GOT3 (cell line): ENCODE measurements around the gene ZSCAN21.
"Not testable (repeated sequence)": the region's sequence is repeated elsewhere in the genome, so short reads cannot be mapped to it uniquely, and the experiment has no call there.

Experiments
- DNase-seq: peaks from one replicate; lab custom pipeline; 2025; ENCODE audit warnings: mixed read lengths; lab: John Stamatoyannopoulos, UW

Gene ZSCAN21

DNA sequence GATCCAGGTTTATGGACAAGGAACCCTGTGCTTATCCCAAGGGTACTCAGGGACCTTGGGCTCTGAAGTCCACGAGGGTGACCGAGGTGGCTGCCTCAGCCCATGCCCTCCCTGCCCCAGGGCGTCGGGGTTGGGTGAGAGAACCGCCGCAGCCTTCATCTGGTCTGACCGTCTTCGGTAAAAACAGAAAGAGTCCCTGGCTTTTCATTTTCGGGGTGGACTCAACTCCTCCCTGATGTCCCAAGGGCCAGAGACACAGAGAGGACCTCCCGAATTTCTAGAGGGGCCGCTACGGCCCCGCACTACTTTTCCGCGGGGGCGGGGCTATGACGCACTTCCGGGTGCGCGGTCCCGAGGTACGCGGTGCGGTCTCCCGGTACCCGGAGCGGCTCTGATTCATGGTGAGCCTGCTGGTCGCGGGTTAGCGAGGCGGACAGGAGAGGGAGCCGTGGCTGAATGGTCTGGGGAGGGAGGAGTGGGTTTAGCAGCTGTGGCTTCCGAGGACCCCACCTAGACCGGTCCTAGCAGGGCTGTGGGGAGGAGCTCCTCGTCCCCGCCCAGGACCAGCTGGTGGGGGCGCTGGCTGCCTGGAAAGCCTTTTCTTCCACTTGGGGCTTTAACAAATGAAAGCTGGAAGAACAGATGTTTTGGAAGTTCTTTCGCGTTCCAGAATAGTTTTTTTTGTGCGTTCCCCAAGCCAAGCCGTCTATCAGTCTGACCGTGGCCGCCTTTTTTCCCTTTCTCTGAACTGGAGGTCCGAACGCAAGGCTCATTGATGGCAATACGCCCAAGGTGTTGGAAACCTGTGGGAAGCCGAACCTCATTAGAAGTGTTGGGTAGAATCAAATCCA lies at the start of gene ZSCAN21:
ZSCAN21 (plus strand) TSS at position 334 of the 851 bp plus-strand sequence. CDS start 7,233 bp downstream, outside the sequence.
- DNase-seq, result peak; percentile 31

DNA sequence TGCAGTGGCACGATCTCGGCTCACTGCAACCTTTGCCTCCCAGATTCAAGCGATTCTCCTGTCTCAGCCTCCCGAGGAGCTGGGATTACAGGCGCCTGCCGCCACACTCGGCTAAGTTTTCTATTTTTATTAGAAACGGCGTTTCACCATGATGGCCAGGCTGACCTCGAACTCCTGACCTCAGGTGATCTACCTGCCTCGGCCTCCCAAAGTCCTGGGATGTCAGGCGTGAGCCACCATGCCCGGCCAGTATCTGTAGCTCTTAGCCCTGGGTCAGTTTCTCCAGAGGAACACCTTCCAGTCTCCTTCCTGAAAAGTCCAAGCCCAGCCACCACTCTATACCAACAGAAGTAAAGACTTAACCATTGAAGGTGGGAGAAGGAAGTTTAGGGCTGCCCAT lies 49.3 kb upstream of the ZSCAN21 start:
- DNase-seq, result no peak

DNA sequence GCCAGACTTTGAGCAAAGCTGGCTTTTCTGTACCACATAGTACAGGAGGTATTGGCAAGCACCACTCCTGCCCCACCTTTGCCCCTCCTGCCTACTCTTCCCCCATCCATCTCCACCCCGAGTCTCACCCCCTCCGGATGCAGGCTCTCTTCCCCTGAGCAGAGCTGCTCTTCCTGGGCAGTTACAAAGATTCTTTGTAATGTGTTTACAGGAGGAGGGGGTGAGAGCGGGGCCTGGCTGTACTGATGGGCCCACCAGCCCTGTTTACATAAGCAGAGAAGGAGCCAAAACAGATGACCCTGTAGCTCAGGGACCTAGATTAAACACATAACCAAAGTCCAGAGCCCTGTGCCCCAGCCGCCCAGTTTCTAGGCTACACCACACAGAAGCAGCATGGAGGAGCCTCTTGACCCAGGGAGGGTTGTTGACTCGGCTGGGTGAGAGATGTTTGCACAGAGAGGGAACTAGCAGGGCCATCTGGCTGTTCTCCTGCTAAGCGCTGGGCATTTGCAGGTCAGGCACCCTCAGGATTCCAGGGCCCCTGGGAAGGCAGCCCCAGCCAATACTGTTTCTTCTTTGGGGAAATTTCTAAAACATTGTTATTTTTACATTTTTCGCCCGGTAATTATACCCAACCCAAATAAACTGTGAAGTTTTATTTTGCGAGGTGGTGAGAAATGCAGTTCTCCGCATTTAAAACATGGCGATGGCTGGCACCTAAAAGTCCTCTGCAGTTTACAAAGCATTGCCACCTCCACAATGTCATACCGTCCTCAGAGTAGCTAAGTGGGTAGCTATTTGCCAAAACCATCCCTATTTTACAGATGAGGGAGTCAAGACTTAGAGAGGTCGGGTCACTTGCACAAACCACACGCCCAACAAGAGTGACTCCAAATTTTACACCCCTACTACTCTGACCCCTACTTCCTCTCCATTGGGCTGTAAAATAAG lies 45.6 kb upstream of the ZSCAN21 start:
- no peak for DNase-seq

DNA sequence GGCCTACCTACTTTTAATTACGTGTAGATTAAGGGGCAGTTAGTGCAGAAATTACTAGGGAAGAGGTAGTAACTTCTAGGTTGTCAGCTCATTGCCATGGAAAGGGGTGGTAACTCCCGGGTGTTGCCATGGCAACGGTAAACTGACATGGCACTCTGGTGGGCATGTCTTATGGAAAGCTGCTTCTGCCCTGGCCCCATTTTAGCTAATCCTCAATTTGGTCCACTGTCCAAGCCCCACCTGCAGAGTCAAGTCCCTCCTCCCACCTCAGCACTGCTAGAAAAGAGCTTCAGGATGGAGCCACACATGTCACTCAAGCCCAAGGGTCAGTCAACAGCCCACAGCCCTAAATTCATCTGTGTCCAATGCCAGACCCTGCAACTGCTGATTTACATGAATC lies 41.7 kb upstream of the ZSCAN21 start:
- DNase-seq, result no peak

DNA sequence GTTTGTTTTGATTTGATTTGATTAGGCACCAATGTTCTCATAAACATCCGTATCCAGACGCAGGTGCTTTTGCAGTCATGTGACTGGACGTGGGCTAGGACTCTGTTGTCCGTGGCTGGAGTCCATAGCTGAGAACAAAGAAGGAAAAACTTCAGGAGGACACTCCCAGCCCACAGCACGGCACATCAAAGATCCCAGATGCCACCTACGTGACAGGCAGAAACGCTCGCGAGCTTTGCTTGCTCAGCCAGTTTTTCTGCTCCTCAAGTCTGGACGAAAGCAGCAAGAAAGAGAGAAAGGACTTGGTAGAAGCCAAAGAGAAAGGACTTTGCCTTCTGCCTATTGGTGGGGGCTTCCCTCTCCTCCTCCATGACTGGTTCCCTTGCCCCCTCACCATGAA lies 41.0 kb upstream of the ZSCAN21 start:
- DNase-seq, result no peak

DNA sequence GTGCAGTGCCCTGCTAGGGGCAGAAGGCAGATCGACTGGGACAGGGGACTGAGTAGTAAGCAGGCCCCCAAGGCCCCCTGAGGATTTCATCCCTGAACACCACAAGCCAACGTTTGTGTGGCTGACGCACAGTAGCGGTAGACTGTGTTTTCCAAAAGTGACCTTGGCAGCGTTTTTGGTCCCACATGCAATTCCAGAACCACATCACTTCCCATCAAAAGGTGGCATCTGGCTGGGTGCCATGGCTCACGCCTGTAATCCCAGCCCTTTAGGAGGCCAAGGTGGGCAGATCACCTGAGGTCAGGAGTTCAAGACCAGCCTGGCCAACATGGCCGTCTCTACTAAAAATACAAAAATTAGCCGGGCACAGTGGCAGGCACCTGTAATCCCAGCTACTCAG lies 39.6 kb upstream of the ZSCAN21 start:
- not testable (repeated sequence) for DNase-seq

DNA sequence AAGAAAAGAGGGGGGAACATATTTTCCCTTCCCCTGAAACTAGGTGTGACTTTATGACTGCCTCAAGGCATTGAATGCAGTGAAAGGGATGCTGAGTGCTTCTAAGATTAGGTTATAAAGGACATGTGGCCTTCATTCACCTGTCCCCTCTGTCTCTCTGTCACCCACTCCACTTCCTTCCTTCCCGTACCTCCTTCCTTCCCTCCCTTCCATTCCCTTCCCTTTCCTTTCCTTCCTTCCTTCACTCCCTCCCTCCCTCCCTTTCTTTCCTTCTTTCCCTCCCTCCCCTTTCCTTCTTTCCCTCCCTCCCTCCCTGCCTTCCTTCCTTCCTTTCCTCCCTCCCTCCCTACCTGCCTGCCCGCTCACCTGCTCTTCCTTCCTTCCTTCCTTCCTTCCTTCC lies 38.7 kb upstream of the ZSCAN21 start:
- no peak for DNase-seq

DNA sequence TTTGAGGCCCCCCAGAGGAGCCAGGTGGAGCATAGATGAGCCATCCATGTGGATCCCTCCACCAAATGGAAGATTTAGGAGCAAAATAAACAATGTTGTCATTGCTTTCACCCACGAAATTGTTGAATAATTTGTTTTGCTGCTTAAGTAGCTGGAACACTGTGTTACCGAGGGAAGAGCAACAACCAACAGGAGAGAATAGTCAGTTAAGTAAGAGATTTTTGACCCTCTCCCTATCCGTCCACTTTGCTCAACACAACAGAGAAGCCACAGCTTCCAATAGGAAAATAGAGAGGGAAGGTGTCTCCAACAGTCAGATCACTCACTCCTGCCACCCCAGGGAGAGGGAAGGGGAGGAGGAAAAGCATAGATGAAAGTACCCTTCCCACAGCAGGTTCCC lies 38.1 kb upstream of the ZSCAN21 start:
- DNase-seq, result no peak

DNA sequence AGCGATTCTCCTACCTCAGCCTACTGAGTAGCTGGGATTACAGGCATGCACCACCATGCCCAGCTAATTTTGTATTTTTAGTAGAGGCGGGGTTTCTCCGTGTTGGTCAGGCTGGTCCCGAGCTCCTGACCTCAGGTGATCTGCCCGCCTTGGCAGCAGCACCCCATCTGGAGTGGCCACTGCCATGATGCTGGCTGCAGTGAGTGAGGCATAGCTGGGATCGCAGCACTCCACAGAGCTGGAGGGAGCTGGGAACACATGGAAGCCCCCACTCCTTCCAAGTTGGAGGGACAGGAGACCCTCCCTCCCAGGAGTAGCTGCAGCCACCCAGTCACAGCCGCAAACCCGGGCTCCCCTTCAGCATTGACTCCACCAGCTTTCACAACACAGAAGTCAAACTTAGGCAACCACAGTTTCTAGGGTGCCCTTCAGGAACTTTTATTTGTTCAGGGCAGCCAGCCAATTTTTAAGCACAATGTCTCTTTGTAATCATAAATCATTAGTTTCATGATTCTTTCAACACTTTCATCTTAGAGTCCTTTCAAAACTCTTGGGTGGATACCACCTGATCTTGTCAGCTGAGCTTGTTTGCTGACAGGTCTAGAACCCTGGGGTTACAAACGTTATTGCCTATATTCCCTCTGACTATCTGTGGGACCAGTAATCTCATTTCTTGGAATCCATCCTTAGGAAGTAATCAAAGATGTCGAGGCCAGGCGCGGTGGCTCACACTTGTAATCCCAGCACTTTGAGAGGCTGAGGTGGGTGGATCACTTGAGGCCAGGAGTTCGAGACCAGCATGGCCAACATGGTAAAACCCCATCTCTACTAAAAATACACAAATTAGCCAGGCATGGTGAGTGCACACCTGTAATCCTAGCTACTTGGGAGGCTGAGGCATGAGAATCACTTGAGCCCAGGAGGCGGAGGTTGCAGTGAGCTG lies 36.9 kb upstream of the ZSCAN21 start:
- not testable (repeated sequence) for DNase-seq

DNA sequence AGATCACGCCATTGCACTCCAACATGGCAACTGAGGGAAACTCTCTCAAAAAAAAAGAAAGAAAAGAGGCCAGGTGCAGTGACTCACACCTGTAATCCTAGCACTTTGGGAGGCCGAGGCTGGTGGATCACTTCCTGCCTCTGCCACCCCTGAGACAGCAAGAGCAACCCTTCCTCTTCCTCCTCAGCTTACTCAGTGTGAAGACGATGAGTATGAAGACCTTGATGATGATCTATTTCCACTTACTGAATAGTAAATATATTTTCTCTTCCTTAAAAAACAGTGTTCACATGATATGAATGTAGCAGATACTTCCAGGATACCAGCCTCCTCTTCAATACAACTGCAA lies 36.3 kb upstream of the ZSCAN21 start:
- no peak for DNase-seq

DNA sequence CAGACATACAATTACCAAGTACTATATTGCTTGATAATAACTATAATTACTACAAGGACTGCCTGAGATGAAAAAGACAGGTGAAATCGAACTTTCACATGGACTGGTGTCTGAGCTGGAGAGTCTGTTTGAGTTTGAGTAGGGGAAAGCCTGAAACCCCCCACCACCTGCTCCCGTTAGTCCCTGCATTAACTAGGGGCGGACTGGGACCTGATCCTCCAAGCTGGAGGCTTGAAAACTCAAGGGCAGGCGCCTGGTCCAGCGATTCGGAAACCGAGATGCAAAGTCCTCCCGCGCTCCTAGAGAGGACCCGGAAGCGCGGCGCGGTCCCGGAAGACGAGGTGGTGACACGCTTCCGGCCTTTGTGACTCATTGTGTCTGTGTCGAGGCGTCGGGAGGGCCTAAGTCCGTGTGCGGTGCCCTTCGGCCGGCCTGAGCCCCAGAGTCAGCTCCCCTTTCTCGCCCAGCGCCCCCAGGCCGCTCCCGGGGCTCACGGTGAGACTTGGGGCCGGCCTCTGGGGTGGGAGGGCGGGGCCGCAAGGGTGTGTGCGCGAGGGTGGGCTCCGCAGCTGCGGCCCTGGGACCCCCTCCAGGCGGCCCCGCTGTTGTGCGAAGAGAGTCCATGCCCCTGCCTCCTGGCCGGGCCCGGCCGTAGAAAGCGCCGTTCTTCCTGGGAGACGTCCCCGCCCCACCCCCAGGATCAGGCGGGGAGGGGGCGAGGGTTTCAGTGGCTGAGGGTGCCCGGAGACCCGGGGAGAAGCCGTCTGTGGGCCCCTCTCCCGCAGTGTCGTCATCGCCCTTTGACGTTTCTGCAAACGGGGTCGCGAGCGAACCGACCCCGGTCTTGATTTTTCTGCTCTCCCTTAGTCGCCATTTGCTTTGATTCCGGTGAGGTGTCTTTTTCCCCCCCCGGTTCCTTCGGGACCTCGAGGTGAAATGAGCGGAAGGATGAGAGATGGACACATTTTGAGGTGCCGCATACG lies 34.1 kb upstream of the ZSCAN21 start, which contains the start of gene ZKSCAN1:
ZKSCAN1 (plus strand) TSS at position 365 of the 983 bp plus-strand sequence. CDS start 7,911 bp downstream, outside the sequence.
- peak; percentile 41 for DNase-seq

DNA sequence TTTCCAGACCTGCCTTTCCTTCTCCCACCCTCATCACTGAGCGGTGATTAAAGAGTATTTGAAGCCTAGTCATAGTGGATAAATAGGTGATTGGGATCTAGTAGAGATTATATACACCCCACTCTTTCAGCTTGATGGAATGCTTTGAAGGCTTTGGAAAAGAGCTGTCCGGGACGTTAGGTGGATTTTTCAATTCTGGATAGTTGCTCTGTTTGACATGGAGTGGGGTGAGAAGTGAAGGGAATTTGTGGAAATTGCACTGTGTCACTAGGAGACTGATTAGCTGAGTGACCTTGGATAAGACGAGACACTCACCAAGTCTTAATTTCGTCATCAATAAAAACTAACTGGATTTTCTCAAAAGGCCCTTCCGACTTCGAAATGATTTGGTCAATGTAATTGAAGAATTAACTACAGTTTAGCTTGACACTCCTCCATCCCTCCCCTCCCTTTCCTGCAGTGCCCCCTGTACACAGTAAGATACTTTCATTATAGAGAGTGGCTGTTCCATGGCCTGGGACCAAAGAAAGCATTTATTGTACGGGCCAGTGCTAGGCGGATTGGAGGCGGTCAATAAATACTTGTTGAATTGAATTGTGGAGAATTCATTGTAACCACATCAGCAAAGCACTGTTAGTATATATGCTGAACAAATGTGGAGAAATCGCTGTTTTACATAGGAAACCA lies 33.2 kb upstream of the ZSCAN21 start:
- DNase-seq, result no peak

DNA sequence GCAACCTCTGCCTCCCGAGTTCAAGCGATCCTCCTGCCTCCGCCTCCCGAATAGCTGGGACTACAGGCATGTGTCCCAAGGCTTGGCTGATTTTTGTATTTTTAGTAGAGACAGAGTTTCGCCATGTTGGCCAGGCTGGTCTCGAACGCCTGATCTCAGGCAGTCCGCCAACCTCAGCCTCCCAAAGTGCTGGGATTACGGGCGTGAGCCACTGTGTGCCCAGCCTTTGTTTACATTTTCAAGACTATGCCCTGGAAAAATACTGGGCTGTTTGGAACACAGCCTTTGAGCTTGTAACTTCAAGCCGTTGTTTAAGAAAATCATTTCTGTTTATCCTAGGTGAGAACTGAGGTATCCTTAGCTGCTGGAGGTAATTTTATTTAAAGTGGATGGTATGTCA lies 32.3 kb upstream of the ZSCAN21 start:
- no peak for DNase-seq

DNA sequence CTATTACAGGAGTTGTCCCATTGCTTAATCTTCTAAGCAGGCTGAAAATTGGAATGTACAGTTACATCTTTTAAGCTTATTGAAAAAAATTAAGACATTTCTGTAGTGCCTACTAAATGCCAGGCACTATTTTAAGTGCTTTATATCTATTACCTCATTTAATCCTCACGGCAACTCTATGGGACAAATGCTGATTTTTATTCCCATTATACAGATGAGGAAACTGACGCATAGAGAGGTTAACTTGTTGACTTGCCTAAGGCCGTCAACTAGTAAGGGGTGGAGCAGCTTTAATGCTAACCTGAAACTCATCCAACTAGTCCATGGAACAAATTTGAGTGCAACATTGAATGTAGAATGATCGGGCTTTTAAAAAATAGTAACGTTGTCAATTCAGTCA lies 31.7 kb upstream of the ZSCAN21 start:
- DNase-seq, result no peak

DNA sequence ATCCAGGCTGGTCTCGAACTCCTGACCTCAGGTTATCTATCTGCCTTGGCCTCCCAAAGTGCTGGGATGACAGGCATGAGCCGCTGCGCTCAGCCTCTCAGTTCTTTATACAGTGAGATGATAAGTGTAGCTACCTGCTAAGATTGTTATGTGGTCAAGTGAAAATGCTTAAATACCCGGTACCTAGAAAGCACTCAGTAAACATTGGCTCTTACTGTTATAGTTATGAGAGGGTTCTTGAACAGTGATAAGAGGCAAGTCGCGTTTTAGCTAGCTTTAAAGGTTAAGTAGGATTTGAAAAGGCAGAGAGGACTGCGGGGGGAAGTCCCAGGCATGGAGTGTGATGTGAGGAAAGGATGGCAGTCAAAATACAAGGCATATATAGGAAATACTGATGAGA lies 29.7 kb upstream of the ZSCAN21 start:
- DNase-seq, result no peak

DNA sequence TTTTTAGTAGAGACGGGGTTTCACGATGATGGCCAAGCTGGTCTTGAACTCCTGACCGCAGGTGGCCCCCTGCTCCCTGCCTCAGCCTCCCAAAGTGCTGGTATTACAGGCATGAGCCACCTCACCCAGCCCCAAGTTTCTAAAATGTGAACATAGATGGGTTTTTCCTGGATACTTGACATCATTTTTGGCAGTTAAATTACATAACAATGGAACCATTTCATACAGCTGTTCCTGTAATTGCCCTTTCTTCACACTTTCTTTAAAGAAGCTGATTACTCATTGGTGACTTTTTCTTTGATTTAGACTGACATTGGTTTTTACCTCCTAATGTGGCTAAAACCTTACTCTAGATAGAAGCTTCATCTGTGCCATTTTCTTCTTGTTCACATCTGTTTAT lies 28.3 kb upstream of the ZSCAN21 start:
- DNase-seq, result no peak

DNA sequence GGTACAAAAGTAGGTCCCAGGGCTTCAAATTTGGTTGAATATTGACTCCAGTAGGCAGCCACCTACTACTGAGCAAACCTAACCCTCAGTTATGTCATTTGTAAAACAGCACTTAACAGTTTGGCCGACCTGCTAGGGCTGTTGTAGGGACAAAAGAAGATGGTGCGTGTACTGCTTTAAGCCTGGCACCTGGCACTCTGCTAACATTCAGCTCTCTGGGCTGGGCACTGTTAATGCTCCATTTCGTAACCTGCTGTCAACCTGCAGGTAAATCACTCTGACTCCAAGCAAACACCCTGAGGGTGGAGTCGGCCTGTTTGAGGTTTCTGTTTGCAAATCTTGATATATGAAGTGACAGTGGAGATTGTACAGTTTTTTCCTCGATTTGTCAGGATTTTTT lies 27.0 kb upstream of the ZSCAN21 start:
- DNase-seq, result no peak

DNA sequence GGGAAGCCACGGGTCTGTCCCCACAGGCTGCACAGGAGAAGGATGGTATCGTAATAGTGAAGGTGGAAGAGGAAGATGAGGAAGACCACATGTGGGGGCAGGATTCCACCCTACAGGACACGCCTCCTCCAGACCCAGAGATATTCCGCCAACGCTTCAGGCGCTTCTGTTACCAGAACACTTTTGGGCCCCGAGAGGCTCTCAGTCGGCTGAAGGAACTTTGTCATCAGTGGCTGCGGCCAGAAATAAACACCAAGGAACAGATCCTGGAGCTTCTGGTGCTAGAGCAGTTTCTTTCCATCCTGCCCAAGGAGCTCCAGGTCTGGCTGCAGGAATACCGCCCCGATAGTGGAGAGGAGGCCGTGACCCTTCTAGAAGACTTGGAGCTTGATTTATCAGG lies 26.0 kb upstream of the ZSCAN21 start:
- no peak for DNase-seq

DNA sequence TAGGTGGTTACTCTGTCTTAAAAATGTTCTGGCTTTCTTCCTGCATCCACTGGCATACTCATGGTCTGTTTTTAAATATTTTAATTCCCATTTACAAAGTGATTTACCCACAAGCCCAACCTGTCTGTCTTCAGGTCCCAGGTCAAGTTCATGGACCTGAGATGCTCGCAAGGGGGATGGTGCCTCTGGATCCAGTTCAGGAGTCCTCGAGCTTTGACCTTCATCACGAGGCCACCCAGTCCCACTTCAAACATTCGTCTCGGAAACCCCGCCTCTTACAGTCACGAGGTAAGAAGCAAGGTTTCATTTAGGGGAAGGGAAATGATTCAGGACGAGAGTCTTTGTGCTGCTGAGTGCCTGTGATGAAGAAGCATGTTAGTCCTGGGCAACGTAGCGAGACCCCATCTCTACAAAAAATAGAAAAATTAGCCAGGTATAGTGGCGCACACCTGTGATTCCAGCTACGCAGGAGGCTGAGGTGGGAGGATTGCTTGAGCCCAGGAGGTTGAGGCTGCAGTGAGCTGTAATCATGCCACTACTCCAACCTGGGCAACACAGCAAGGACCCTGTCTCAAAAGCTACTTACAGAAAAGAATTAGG lies 25.5 kb upstream of the ZSCAN21 start:
- DNase-seq, result no peak
